CD4-positive, alpha-beta T cell treated with Interleukin-15 for 1 hour (primary cell): ENCODE data around the gene KANTR.
"Not testable (repeated sequence)": the region's sequence is repeated elsewhere in the genome, so short reads cannot be mapped to it uniquely, and the experiment has no call there.

Experiments
- DNase-seq: peaks from one replicate; pipeline ENCODE4 v3.0.0-alpha.2; 2020

The KANTR gene

DNA sequence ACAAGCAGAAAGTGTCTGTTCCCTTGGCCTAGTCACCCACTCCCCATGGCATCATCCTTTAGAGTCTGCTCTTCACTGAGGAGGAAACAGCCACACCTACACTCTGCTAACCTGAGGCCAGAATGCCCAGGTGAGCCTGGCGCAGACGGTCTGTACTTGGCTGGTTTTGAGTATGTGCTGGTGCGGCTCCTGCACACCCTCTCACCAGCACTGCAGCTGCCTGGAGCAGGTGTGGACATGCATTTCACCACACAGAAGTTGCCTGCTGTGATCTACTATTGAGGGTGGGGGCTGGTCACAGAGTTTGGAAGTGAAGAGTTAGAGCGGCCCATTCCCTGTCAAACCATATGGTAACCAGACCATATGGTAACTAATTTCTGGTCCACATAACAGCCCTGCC, 39.5 kb downstream of the KANTR start:
- DNase-seq = no peak

GRCh38 chrX:53135581-53135980, 41.6 kb downstream of the KANTR start:
- no peak for DNase-seq

DNA sequence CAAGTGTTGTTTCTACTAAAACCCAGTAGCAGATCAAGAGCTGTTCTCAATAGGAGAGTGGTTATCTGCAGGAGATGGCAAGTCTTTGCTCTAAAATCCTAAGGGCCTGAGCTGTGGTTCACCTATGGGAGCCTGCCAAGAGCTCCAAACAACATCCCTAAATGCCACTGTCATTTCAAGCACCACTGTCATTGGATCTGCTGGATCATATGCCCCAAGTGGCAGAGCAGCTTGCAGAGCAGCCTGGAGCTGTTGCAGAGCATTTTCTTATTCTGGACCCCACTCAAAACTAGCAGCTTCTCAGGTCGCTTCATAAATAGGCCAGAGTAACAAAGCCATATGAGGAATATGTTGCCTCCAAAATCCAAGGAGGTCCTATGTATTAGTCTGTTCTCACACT, 59.6 kb downstream of the KANTR start:
- no peak for DNase-seq

DNA sequence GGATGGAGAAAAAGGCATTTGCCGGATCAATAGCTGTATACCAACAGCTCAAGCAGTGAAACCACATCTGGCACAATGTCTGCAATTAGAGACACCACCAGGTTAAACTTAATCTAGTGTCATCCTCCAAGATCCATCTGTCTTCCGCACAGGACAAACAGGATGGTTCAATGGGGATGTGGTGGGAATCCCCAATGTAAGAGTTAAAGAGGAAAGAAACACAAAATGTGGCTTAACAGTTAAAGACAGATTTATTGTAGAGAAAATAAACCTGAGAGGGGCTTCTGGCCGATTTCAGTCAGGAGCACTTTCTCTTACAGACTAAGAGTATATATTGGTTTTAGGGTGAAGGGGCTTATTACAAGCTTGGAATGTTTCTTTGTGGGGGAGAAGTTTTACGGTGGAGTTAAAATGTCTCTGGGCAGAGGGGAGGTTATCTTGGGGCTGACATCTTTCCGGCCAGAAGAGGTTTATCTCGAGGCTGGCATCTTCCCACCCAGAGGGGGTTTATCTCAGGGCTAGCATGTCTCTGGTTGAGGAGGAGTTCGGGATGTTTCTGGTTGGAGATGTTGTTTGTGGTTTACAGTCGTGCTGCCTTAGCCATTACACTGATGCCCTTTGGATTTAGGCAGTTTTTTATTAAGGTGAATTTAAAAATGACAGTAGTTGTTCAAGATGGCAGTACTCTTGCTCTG, 61.7 kb downstream of the KANTR start:
- DNase-seq = no peak

DNA sequence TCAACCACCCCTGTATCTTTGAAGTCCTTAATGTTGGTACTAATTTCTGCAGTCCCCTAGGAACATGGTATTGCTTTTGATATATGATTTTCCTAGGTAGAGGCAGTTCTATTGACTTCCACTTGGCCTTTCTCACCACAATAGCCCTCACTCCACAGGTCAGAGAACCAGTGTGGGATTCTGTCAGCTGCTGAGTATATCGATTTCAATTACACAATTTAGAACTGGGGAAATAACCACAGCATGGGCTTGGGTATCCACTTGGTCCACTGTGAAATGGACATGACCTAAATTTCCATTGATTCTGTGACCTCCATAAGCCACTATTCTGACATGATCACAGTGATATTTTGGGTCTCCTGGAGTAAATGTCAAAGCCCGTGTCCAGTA, 62.3 kb downstream of the KANTR start:
- DNase-seq = no peak

GRCh38 chrX:53159184-53159583, 65.2 kb downstream of the KANTR start:
- DNase-seq = no peak

- DNase-seq = no peak
Measured at GRCh38 chrX:53160297-53160983, 66.5 kb downstream of the KANTR start.

GRCh38 chrX:53163436-53163835, 69.5 kb downstream of the KANTR start:
- no peak for DNase-seq

GRCh38 chrX:53164566-53164965, 70.6 kb downstream of the KANTR start:
- not testable (repeated sequence) for DNase-seq

DNA sequence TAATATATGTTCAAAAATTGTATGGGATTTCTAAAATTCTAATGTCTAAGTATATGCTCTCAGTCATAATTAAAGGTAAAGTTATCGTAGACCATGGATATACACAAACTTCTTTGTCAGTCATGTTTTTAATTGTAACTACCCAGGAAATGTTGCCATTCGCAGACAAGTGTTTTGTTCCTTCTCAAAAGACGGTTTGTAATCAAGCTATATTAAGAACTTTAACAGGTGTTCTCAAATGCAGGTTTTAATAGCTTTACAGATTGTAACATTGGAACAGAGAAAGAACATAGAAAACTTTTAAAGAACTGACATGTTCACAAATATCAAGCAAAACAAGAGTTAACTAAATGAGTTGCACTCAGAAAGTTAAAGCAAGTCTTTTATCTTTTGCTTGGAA, 72.2 kb downstream of the KANTR start:
- no peak for DNase-seq

- no peak for DNase-seq
Measured at GRCh38 chrX:53171356-53171755, 77.4 kb downstream of the KANTR start.
